ENCODE results near the gene LAIR1.
"Not testable (repeated sequence)": the region's sequence is repeated elsewhere in the genome, so short reads cannot be mapped to it uniquely, and the experiment has no call there.

DNA sequence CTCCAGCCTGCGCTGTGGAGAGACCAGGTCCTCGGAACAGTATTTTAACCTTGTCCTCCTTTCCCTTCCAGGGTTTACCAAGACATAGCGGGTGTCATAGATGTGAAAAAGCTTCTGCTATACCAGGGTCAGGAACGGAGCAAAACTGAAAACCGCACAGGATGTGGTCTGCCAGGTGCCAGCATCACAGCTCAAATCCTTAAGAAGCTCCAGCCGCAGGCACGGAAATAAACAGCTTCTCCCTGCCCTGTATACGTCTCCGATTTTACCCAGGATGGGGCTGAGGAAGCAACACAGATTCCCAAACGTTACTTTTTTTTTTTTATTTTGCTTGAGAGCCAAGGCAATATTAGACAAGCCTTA lies 5.7 kb upstream of the LAIR1 start:
- not testable (repeated sequence) for TF ChIP-seq CTCF (conservative IDR thresholded peaks at IDR 0.05; ENCODE audit: low read length); EZH2phosphoT487 (IDR thresholded peaks at IDR 0.05; ENCODE audit: borderline replicate concordance, low read depth, low read length)
